Loucy (cell line): Measurements from ENCODE around the gene GPRIN1.

ENCODE experiments used
- EZH2phosphoT487 ChIP-seq: fragments of 200-600 bp; IDR thresholded peaks from 2 replicates; pipeline ENCODE4 v1.6.1; 2018; ENCODE audit warnings: antibody characterized with exemption, mild to moderate bottlenecking, moderate library complexity, borderline replicate concordance
- TF ChIP-seq, protein P1 (sequence below): fragments of 200-600 bp; sonication (generic); conservative IDR thresholded peaks from 2 replicates; pipeline ENCODE4 v1.5.1; 2014; ENCODE audit warnings: mild to moderate bottlenecking, antibody characterized with exemption, low read length

DNA sequence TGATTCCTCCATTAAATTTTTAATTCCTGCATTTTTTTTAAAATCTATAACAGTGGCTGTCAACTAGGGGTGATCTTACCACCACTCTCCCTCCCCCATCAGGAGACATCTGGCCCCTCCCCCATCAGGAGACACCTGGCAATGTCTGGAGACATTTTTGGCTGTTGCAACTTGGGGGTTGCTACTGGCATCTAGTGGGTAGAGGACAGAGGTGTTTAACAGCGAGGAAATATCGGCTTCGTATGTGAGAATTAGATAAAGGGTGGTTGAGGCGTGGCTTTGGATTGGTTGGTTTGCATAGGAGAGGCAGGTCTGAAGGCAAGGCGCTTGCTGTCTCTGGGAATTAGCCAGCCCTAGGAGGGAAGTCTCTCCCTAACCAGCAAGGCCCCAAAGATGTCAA, 50.3 kb downstream of the GPRIN1 start:
- TF ChIP-seq, protein P1, sequence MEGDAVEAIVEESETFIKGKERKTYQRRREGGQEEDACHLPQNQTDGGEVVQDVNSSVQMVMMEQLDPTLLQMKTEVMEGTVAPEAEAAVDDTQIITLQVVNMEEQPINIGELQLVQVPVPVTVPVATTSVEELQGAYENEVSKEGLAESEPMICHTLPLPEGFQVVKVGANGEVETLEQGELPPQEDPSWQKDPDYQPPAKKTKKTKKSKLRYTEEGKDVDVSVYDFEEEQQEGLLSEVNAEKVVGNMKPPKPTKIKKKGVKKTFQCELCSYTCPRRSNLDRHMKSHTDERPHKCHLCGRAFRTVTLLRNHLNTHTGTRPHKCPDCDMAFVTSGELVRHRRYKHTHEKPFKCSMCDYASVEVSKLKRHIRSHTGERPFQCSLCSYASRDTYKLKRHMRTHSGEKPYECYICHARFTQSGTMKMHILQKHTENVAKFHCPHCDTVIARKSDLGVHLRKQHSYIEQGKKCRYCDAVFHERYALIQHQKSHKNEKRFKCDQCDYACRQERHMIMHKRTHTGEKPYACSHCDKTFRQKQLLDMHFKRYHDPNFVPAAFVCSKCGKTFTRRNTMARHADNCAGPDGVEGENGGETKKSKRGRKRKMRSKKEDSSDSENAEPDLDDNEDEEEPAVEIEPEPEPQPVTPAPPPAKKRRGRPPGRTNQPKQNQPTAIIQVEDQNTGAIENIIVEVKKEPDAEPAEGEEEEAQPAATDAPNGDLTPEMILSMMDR: peak; percentile 42
- no peak for TF ChIP-seq EZH2phosphoT487
